A673 (cell line): ENCODE measurements around the gene HEYL. TPM values are rescaled to one million over a fixed set of nuclear protein-coding genes. Genes with fewer than 3 reads are reported as not detected.

Source experiments
- BruUV-seq: library from RNA; stranded (reverse); fragments of 400-500 nt; replicated peaks from 2 replicates; lab custom pipeline; 2021; lab: Mats Ljungman, UMichigan
- CTCF ChIA-PET: fragments of 300-600 bp; sonication (Branson Sonifier 250); formaldehyde crosslinking; loops from one replicate; lab custom pipeline; 2022; ENCODE audit warnings: antibody characterized with exemption; lab: Charles Lee
- POLR2A ChIA-PET: fragments of 300-600 bp; sonication (Branson Sonifier 250); formaldehyde crosslinking; loops from one replicate; lab custom pipeline; 2022; ENCODE audit warnings: antibody characterized with exemption; ENCODE audit not compliant: low non-redundant PET; lab: Charles Lee
- DNase-seq: peaks from one replicate; pipeline ENCODE4 v3.0.0-alpha.2; 2015; ENCODE audit warnings: low spot score
- H3K27ac ChIP-seq: fragments of 200-600 bp; sonication (generic); 2 replicates; pipeline ENCODE4 v1.5.1; 2016; ENCODE audit warnings: mixed run types, low read depth, mild to moderate bottlenecking, mixed read lengths, antibody characterized with exemption, low read length; ENCODE audit not compliant: poor library complexity, severe bottlenecking
- H3K27me3 ChIP-seq: fragments of 200-600 bp; sonication (generic); replicated peaks from 2 replicates; pipeline ENCODE4 v1.6.1; 2017; ENCODE audit warnings: mixed run types, low read depth, mild to moderate bottlenecking, mixed read lengths, antibody characterized with exemption, low read length; ENCODE audit not compliant: insufficient read depth, poor library complexity
- H3K36me3 ChIP-seq: fragments of 200-600 bp; sonication (generic); 2 replicates; pipeline ENCODE4 v1.6.1; 2016; ENCODE audit warnings: mixed run types, mild to moderate bottlenecking, mixed read lengths, antibody characterized with exemption, low read length; ENCODE audit not compliant: insufficient read depth, poor library complexity, severe bottlenecking
- H3K4me1 ChIP-seq: fragments of 200-600 bp; sonication (generic); 2 replicates; pipeline ENCODE4 v1.6.1; 2017; ENCODE audit warnings: mixed run types, mild to moderate bottlenecking, mixed read lengths, antibody characterized with exemption, low read length; ENCODE audit not compliant: insufficient read depth, poor library complexity, severe bottlenecking
- H3K4me3 ChIP-seq: fragments of 200-600 bp; sonication (generic); 2 replicates; pipeline ENCODE4 v1.5.1; 2016; ENCODE audit warnings: low read depth, mixed run types, mild to moderate bottlenecking, mixed read lengths, low read length; ENCODE audit not compliant: poor library complexity, severe bottlenecking
- H3K9me3 ChIP-seq: fragments of 200-600 bp; sonication (generic); 2 replicates; pipeline ENCODE4 v1.6.1; 2016; ENCODE audit warnings: mixed run types, low read depth, mild to moderate bottlenecking, mixed read lengths, antibody characterized with exemption, low read length; ENCODE audit not compliant: poor library complexity, severe bottlenecking
- EZH2 ChIP-seq: fragments of 200-600 bp; sonication (generic); IDR thresholded peaks from 2 replicates; pipeline ENCODE4 v1.6.1; 2017; ENCODE audit warnings: borderline replicate concordance, low read depth, mild to moderate bottlenecking, mixed read lengths, antibody characterized with exemption, low read length; ENCODE audit not compliant: poor library complexity, severe bottlenecking
- intact Hi-C: fragments of 100-400 bp; cut with micrococcal nuclease; formaldehyde crosslinking; loops from one replicate; pipeline ENCODE4 v1.10.0; 2022; ENCODE audit not compliant: unreplicated experiment
- total RNA-seq: library from RNA; stranded (reverse); gene quantifications from 2 replicates; pipeline ENCODE4 v1.2.3, GENCODE V29; 2021
- TF ChIP-seq, protein P1 (sequence below): fragments of 300-800, 200-600 bp; sonication (generic); conservative IDR thresholded peaks from 2 replicates; pipeline ENCODE4 v1.5.1; 2017; ENCODE audit warnings: low read depth, mild to moderate bottlenecking, antibody characterized with exemption, low read length, moderate library complexity, mixed read lengths

The HEYL gene
- total RNA-seq, 1 experiment from 2014 or later: 0.77 TPM

DNA sequence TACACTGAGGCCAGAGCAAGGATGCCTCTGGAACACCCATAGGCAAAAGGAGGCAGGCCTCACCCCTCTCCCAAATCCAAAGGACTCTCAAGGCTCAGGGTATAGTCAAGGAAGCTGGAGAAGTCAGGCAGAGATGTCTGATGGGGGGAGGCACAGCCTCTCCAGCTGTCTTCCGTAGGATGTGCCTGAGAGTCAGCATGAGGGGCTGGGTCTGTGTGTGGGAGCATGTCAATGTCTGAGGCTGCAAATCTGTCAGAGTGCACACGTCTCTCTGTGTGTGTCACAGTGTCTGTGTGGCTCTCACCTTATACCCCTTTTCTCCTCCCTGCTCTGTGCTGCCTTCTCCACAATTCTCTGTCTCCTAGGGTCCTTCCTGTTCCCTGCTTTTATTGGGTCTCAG, 47.8 kb upstream of the HEYL start:
- DNase-seq: no peak
- no peaks in the 10 kb centered on the region for H3K9me3 ChIP-seq
- TF ChIP-seq EZH2: no peak
- TF ChIP-seq, protein P1, sequence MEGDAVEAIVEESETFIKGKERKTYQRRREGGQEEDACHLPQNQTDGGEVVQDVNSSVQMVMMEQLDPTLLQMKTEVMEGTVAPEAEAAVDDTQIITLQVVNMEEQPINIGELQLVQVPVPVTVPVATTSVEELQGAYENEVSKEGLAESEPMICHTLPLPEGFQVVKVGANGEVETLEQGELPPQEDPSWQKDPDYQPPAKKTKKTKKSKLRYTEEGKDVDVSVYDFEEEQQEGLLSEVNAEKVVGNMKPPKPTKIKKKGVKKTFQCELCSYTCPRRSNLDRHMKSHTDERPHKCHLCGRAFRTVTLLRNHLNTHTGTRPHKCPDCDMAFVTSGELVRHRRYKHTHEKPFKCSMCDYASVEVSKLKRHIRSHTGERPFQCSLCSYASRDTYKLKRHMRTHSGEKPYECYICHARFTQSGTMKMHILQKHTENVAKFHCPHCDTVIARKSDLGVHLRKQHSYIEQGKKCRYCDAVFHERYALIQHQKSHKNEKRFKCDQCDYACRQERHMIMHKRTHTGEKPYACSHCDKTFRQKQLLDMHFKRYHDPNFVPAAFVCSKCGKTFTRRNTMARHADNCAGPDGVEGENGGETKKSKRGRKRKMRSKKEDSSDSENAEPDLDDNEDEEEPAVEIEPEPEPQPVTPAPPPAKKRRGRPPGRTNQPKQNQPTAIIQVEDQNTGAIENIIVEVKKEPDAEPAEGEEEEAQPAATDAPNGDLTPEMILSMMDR: no peak
- BruUV-seq: no TSS peak
- H3K27ac ChIP-seq: no peak overlapping the region
- POLR2A ChIA-PET: no interaction called here
- CTCF ChIA-PET: no interaction called here
- no peak overlapping the region for H3K4me3 ChIP-seq
- no peaks in the 10 kb centered on the region for H3K36me3 ChIP-seq
- intact Hi-C loops: no loop called here
- peaks cover 69% of the 10 kb centered on the region for H3K27me3 ChIP-seq
- peaks cover 10% of the 10 kb centered on the region for H3K4me1 ChIP-seq

DNA sequence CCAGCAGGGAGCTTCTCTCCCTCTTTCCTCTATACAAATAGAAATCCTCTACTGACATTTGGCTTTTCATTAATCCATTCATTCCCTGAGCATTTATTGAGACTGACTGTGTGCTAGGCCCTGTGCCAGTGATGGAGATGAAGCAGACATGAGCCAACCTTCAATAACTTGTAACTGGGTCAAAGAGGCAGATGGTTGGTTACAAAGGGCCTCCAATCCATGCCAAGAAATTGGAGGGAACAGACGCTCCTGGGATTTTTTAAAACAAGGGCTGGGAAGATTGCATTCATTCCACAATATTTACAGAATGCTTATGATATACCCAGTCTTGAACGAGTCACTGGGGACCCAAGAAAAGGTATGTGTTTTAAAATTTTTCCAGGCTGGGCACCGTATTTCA, 45.6 kb upstream of the HEYL start:
- H3K4me3 ChIP-seq: no peak overlapping the region
- intact Hi-C loops: no loop called here
- ChIA-PET CTCF (no interaction called here), POLR2A (no interaction called here)
- H3K36me3 ChIP-seq: no peaks in the 10 kb centered on the region
- H3K4me1 ChIP-seq: no peaks in the 10 kb centered on the region
- peaks cover 69% of the 10 kb centered on the region for H3K27me3 ChIP-seq
- no peak for TF ChIP-seq EZH2
- TF ChIP-seq, protein P1: no peak
- no peak overlapping the region for H3K27ac ChIP-seq
- BruUV-seq: no TSS peak
- DNase-seq: no peak
- H3K9me3 ChIP-seq: no peaks in the 10 kb centered on the region

DNA sequence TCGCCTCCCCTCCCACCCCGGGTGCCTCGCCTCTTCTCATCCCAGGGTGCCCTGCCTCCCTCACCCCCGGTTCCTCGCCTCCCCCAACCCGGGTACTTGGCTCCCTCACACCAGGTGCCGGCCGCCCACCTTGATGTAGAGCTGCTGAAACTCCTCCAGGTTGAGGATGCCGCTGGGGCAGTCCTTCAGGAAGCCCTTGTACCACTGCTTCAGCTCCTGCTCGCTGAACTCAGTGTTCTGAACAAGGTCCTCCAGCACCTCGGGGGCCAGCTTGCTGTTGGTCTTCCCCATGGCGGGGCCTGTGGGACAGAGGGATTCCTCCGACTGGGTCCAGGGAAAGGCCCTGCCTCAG, 44.8 kb upstream of the HEYL start:
- ChIA-PET POLR2A (no interaction called here), CTCF (no interaction called here)
- Histone ChIP-seq H3K27ac (no peak overlapping the region), H3K36me3 (no peaks in the 10 kb centered on the region), H3K27me3 (peaks cover 65% of the 10 kb centered on the region), H3K4me3 (no peak overlapping the region), H3K9me3 (no peaks in the 10 kb centered on the region), H3K4me1 (no peaks in the 10 kb centered on the region)
- no peak for TF ChIP-seq EZH2
- TF ChIP-seq, protein P1: no peak
- no peak for DNase-seq
- intact Hi-C loops: no loop called here
- BruUV-seq: no TSS peak
